H1 (cell line): Measurements from ENCODE around the gene WDR11.

Source experiments
- EZH2 ChIP-seq: fragments of 200-600 bp; sonication (generic); IDR thresholded peaks from 2 replicates; pipeline ENCODE4 v1.7.1; 2012; ENCODE audit warnings: low read depth, mild to moderate bottlenecking, moderate library complexity, low read length, inconsistent platforms; ENCODE audit not compliant: severe bottlenecking
- POLR2A ChIP-seq, 2 experiments: IDR thresholded peaks; 1 replicate in 1 of 2; 2 replicates in 1 of 2; pipeline ENCODE4 v1.6.1; 2011; ENCODE audit warnings: low read depth in 2 of 2, low read length in 2 of 2, mild to moderate bottlenecking in 2 of 2; ENCODE audit errors: control extremely low read depth in 1 of 2

- TF ChIP-seq EZH2 (no peak), POLR2A (IDR thresholded peaks at IDR 0.05; ENCODE audit: control extremely low read depth in 1 of 2, low read depth in 2 of 2, low read length in 2 of 2) (no peak)
Measured at GRCh38 chr10:120951288-120951687, 100.1 kb downstream of the WDR11 start.
